ENCODE results near the gene FNBP1L.

- TF ChIP-seq, protein P1, sequence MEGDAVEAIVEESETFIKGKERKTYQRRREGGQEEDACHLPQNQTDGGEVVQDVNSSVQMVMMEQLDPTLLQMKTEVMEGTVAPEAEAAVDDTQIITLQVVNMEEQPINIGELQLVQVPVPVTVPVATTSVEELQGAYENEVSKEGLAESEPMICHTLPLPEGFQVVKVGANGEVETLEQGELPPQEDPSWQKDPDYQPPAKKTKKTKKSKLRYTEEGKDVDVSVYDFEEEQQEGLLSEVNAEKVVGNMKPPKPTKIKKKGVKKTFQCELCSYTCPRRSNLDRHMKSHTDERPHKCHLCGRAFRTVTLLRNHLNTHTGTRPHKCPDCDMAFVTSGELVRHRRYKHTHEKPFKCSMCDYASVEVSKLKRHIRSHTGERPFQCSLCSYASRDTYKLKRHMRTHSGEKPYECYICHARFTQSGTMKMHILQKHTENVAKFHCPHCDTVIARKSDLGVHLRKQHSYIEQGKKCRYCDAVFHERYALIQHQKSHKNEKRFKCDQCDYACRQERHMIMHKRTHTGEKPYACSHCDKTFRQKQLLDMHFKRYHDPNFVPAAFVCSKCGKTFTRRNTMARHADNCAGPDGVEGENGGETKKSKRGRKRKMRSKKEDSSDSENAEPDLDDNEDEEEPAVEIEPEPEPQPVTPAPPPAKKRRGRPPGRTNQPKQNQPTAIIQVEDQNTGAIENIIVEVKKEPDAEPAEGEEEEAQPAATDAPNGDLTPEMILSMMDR (IDR thresholded peaks at IDR 0.05; ENCODE audit: low read length): no peak
- TF ChIP-seq EZH2 (optimal IDR thresholded peaks at IDR 0.05; ENCODE audit: low read depth, low read length): no peak
Measured at GRCh38 chr1:93463960-93464359, 16.0 kb downstream of the FNBP1L start.

Measured in MM.1S (cell line).